ENCODE results near the gene DLG2.

DNA sequence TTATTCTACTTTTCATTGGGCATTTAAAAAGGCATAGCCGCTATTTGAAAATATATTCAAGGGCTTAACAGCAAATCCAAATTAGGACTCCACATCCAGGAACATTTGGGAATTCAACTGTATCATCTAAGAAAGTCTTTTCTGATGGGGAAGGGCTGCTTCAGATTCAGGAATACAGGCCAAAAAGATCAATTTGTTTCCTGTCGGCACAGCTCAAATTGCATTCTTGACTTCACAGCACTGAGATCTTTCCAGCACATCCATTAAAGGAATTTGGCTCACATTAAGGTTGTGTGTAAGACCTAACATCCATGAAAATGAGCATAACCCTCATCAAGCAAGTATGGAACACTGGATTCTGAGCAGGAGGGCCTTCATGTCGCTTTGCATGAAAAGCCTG lies 1171.5 kb downstream of the DLG2 start:
- TF ChIP-seq POLR2AphosphoS5 (IDR thresholded peaks at IDR 0.05; ENCODE audit: low read depth, low read length): no peak
- no peak for TF ChIP-seq TAF1 (IDR thresholded peaks at IDR 0.05; ENCODE audit: low read depth, low read length)
- no peak for TF ChIP-seq POLR2A (IDR thresholded peaks at IDR 0.05; ENCODE audit: low read depth, low read length)
- no peak for TF ChIP-seq PAX5 (IDR thresholded peaks at IDR 0.05; ENCODE audit: insufficient read depth, low read length, severe bottlenecking)
- no peak for TF ChIP-seq SPI1 (IDR thresholded peaks at IDR 0.05; ENCODE audit: low read depth, low read length)
- TF ChIP-seq POU2F2 (IDR thresholded peaks at IDR 0.05; ENCODE audit: low read depth, low read length): no peak

Measured in GM12891 (cell line).